H4 (cell line): ENCODE results near the gene MGAT4B. TPM values are rescaled to one million over a fixed set of nuclear protein-coding genes. Genes with fewer than 3 reads are reported as not detected.
A peak's percentile ranks its signal among the peaks of the same experiment; 100 is the strongest.
"Not testable (repeated sequence)": the region's sequence is repeated elsewhere in the genome, so short reads cannot be mapped to it uniquely, and the experiment has no call there.

Source experiments
- DNase-seq: peaks from one replicate; pipeline ENCODE4 v3.0.0-alpha.2; 2015; ENCODE audit warnings: low spot score
- total RNA-seq: library from RNA; depleted of rRNA; stranded (reverse); fragments of >200 nt; shearing (Covaris generic); gene quantifications from 2 replicates; pipeline ENCODE4 v1.2.3, GENCODE V29; 2014

The MGAT4B gene
- total RNA-seq, 1 experiment from 2014 or later, result 160 TPM

- no peak for DNase-seq
These were observed 11.4 kb downstream of the MGAT4B start for GRCh38 chr5:179795049-179795862.

DNA sequence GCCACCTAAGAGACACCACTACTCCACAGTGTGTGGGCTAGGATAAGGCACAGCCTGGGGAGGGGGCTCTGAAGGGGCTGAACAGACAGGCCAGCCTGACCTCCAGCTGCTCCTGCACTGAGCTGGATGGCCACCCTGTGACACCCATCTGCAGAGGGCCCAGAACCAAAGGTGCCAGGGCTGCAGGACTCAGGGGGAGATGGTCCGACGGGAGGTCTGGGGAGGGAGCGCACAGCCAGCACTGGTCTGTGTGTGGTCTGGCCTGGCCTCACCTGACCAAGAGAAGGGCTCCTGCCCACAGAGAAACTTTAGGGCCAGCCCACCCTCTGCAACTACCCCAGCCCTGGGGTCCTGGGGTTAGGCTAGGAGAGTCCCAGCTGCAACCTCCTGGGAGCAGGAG lies 12.1 kb downstream of the MGAT4B start:
- no peak for DNase-seq

- no peak for DNase-seq
These were observed 12.5 kb downstream of the MGAT4B start for GRCh38 chr5:179794171-179794570.

GRCh38 chr5:179793468-179794139 lies 13.1 kb downstream of the MGAT4B start, which contains the start of gene LTC4S:
LTC4S (plus strand) TSS chr5:179793986; CDS start chr5:179794081, 95 bp downstream.
- DNase-seq, result peak; percentile 79

DNA sequence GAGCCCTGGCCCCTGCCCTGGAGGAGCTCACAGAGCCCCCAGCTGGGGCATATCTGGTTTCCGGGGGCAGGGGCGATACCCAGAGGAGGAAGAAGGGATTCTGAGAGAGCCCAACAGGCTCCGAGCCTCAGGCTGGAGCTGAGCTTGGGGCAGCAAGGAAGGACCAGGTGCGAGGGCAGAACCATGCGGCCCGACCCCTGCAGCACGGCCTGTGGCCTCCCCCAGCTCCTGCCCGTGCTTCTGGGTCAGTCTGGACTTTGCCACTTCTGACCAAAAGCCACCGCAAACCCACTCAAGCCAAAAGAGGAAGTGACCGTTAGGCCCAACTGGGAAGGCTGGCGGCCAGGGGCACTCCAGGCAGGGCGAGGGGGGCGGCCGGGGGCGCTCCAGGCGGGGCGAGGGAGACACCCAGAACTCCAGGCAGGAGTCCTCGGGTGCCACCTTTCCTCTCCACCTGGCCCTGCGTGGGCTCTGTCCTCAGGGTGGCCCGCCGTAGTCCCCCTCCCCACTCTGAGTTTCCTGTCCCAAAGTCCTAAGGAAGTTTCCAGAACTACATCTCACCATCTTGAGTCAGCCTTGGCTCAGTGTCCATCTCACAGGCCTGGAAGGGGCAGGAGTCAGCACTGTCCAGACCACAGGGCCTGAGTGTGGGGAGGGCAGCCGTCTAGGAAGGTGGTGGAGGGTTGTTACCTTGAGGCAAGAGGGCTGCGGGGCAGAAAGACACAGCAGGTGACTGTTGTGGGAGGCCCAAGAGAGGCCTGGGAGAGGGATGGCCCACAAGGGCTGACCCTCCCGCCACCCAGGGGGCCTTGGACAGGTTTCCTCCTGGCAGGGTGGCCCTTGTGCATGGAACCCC lies 13.8 kb downstream of the MGAT4B start:
- DNase-seq, result no peak

DNA sequence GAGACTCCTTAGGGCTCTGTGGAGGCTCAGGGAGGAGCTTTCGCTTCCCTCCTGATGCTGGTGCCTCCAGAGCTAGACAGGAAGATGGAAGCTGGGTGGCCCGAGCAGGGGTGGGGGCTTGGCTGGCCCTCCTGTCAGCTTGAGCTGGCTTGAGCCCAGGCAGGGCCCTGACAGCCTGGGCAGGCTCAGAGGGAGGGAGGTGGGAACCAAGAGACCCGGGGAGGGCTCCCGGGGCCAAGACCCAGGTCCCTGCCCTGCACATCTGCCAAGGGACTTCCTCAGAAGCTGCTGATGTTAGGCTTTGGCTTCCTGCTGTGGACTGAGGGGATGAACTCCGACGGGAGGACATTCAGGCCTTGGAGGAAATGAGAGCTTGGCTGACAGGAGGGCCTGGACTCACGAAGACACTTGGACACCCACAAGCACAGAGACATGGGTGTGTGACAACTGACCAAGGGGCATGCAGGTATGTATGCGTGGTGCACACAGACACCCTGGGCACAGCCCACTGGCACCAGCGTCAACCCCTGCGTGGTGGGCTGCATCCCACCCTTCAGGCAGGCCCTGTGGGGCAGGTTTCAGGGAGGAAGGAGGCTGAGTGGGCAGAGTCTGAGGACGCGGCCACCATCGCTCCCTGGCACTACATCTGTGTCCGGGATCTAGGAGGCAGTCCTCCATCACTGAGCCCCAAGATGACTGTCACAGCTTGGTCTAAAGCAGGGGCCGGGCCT lies 14.6 kb downstream of the MGAT4B start:
- no peak for DNase-seq

- DNase-seq, result not testable (repeated sequence)
These were observed 17.4 kb downstream of the MGAT4B start for GRCh38 chr5:179789278-179789677.

DNA sequence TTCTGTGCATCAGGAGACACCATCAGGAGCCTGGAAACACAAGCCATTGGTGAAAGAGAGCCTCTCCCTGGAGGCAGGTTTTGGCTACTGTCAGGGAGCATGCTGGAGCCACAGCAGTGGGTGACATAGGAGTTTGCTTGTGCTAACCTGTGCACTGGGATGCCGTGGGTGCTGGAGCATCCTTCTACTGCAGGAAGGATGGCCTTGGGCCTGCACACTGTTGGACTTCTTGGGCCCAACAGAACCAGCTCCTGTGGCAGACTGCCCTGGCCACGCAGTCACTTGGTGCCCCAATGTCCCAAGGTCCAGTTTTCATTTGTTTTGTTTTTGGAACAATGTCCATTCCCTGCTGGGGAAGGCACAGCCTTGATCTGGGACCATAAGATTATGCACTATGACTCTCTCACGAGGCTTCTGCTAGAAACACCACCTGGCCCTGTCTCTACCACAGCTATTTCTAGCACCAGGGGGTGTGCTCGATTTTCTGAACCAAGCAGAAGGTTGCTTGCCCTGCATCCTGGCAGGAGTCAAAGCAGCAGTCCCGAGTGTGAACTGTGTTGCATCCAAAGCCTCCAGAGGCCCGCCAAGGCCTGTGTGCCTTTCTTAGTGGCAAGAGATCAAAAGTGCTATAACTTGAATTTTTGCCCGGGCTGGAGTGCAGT lies 18.3 kb downstream of the MGAT4B start:
- no peak for DNase-seq

DNA sequence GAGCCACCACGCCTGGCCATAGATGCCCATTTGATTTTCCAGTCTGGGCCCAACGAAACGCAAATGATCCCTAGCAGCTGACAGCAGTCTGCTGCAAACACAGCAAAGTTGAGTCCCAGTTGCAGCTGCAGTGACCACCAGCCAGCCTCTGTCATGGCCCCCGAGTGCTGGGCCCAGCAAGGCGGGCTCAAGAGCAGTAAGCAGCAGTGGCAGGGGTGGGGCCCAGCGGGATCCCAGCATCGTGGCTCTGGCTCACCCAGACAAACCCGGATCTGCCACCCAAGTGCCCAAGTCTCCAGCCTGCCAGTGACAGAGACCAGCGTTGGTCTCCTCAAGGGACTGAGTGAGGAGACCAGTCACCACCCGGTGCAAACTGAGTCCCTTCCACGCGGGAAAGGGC lies 19.8 kb downstream of the MGAT4B start:
- no peak for DNase-seq

- DNase-seq, result no peak
These were observed 23.5 kb downstream of the MGAT4B start for GRCh38 chr5:179783128-179783527.

DNA sequence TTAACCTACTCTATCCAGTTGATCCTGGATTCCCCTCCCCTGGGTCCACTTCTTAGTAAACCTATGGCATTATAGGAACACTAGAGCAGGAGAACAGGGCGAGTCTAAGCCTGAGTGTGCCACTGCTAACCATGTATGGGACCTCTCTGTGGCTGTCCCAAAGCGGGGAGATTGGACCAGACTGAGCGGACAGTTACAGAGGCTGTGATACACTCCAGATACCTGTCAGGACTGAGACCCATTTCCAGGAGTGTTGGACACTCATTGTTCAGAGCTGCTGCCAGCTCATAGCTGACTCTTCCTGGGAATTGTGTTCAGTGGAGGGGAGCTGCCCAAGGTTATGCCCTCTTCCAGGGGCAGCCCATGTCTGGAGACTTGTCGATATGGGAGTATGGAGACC lies 24.8 kb downstream of the MGAT4B start:
- DNase-seq, result no peak

- no peak for DNase-seq
These were observed 26.3 kb downstream of the MGAT4B start for GRCh38 chr5:179780362-179780761.

GRCh38 chr5:179779826-179780225 lies 26.8 kb downstream of the MGAT4B start:
- no peak for DNase-seq

- DNase-seq, result no peak
These were observed 28.1 kb downstream of the MGAT4B start for GRCh38 chr5:179778591-179778990.

DNA sequence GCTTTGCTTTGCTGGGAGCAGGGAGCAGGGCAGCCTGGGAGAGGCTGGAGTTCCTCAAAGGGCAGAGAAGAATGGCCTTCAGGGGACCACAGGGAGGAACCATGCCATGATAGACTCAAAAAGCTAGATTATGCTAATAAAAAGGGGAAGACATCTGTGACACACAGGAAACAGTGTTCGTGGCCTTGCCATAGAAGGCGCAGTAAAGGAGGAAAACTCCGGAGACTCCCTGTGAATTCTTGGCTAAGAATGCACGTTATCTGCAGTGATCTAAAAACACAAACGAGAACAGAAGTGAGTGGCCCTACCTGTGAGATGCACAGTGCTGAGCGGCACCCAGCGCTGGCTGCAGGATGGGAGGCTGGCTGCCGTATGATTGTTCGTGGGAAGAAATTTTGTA lies 28.8 kb downstream of the MGAT4B start:
- DNase-seq, result no peak

GRCh38 chr5:179777456-179777855 lies 29.2 kb downstream of the MGAT4B start:
- DNase-seq, result no peak

DNA sequence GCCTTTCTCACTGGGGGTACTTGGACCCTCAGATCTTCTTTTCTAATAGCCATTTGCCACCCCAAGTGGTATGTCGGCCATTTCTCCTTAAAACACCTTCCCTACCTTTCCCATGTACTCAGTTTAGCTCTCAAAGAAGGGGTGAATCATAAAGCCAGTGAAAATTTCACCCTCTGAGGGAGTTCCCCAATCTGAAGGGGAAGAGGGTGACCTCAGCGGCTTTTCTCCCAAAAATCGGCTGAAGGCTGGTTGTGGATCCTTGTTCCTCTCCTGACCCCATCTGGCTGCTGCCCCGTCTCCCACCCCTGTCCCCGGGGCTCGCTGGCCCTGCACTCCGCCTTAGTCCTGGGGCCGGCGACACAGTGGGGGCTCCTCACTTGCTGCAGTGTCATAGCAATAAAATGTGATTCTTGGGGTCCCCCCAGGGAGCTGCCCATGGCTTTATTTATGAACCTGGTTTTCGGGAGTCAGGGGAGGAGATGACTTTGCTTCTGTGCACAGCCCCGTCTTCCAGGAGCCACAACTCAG lies 30.2 kb downstream of the MGAT4B start:
- DNase-seq, result no peak

- no peak for DNase-seq
These were observed 32.2 kb downstream of the MGAT4B start for GRCh38 chr5:179774442-179774841.

DNA sequence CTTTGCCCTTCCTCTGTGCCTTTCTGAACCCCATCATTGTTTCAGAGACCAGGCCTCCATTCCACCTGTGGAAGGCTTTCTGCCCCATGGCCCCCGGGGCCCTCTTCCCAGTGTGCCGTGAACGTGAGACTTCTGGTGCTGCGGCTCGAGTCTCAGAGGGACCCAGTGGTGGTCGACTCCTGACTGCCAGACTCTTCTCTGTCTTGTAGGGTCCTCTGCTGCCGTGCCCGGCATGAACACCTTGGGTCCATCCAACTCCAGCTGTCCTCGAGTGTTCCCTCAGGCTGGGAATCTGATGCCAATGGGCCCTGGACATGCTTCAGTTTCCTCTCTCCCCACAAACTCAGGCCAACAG lies 33.0 kb downstream of the MGAT4B start:
- no peak for DNase-seq

- no peak for DNase-seq
These were observed 34.3 kb downstream of the MGAT4B start for GRCh38 chr5:179772351-179772750.
